Upper lobe of left lung (tissue), 4 donors: Measurements from ENCODE around the gene HTR1E.

Source experiments
- EP300 ChIP-seq, 4 donors: sonication (generic); formaldehyde crosslinking; IDR thresholded peaks; one replicate each; pipeline ENCODE4 v1.5.1; 2017; ENCODE audit warnings: antibody characterized with exemption in 4 of 4, control low read depth in 2 of 4
- TF ChIP-seq, protein P1 (sequence below), 6 experiments: fragments of 450-650 bp in 4 of 6; fragments of 200-600 bp in 2 of 6; sonication (generic) in 2 of 6; IDR thresholded peaks; one replicate each; pipeline ENCODE4 v1.5.1; 2016 to 2019; ENCODE audit warnings: antibody characterized with exemption in 6 of 6

GRCh38 chr6:87054143-87054833 lies 117.0 kb downstream of the HTR1E start:
- TF ChIP-seq, protein P1, sequence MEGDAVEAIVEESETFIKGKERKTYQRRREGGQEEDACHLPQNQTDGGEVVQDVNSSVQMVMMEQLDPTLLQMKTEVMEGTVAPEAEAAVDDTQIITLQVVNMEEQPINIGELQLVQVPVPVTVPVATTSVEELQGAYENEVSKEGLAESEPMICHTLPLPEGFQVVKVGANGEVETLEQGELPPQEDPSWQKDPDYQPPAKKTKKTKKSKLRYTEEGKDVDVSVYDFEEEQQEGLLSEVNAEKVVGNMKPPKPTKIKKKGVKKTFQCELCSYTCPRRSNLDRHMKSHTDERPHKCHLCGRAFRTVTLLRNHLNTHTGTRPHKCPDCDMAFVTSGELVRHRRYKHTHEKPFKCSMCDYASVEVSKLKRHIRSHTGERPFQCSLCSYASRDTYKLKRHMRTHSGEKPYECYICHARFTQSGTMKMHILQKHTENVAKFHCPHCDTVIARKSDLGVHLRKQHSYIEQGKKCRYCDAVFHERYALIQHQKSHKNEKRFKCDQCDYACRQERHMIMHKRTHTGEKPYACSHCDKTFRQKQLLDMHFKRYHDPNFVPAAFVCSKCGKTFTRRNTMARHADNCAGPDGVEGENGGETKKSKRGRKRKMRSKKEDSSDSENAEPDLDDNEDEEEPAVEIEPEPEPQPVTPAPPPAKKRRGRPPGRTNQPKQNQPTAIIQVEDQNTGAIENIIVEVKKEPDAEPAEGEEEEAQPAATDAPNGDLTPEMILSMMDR (IDR thresholded peaks at IDR 0.05) = no peak
- no peak for TF ChIP-seq EP300 (IDR thresholded peaks at IDR 0.05)
